Retinal pigment epithelial cell (primary cell): Measurements from ENCODE around the gene RAB43.
"Not testable (repeated sequence)": the region's sequence is repeated elsewhere in the genome, so short reads cannot be mapped to it uniquely, and the experiment has no call there.

Source experiments
- DNase-seq: peaks from one replicate; pipeline ENCODE4 v3.0.0-alpha.2; 2010; ENCODE audit warnings: low read depth
- H3K4me3 ChIP-seq: 2 replicates; pipeline ENCODE4 v1.5.1; 2011; ENCODE audit warnings: mild to moderate bottlenecking, low read length, control low read depth, moderate library complexity
- TF ChIP-seq, protein P1 (sequence below): conservative IDR thresholded peaks from 2 replicates; pipeline ENCODE4 v1.5.1; 2011; ENCODE audit warnings: low read depth, low read length, control low read depth, inconsistent platforms

RAB43 gene

GRCh38 chr3:129101370-129102138 lies 20.1 kb downstream of the RAB43 start:
- DNase-seq, result no peak
- H3K4me3 ChIP-seq, result no peak overlapping the region
- TF ChIP-seq, protein P1, sequence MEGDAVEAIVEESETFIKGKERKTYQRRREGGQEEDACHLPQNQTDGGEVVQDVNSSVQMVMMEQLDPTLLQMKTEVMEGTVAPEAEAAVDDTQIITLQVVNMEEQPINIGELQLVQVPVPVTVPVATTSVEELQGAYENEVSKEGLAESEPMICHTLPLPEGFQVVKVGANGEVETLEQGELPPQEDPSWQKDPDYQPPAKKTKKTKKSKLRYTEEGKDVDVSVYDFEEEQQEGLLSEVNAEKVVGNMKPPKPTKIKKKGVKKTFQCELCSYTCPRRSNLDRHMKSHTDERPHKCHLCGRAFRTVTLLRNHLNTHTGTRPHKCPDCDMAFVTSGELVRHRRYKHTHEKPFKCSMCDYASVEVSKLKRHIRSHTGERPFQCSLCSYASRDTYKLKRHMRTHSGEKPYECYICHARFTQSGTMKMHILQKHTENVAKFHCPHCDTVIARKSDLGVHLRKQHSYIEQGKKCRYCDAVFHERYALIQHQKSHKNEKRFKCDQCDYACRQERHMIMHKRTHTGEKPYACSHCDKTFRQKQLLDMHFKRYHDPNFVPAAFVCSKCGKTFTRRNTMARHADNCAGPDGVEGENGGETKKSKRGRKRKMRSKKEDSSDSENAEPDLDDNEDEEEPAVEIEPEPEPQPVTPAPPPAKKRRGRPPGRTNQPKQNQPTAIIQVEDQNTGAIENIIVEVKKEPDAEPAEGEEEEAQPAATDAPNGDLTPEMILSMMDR, result no peak

DNA sequence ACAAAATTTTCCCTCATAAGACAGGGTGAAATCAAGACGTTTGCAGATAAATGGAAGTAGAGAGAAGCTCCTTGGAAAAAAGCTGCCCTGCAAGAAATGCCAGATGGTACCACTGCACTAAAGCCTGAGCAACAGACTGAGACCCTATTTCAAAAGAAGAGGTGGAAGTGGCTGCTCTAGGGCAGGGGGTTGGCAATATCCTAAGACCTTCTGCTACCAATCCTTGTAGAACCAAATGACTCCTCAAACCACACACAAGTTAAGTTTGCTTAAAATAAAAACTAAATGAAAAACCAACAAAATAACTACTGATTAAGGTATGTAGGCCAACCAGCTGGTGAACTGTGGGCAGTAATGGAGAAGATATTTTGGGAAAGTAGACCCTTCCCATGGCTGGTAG lies 21.3 kb downstream of the RAB43 start:
- DNase-seq, result no peak
- no peak overlapping the region for H3K4me3 ChIP-seq
- TF ChIP-seq, protein P1, result no peak

DNA sequence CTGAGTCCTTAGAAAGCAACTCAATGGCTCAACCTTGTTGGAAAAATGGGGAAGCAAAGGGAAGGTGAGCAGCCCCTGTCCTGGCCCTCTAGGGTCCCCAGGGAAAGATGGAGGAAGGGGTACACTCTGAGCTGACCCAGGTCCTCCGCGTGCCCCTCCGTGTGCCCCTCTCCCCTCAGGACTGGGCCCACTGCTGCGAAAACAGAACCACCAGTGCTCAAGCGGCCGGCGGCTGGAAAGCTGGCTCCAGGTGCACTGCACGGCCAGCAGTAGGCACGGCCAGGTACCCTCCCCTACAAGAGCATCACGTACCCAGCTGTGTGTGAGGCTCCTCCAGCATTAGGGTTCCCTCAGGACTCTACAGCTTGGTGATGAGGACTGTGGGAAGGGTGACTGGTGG lies 26.3 kb downstream of the RAB43 start:
- TF ChIP-seq, protein P1, result no peak
- DNase-seq, result no peak
- H3K4me3 ChIP-seq, result no peak overlapping the region

GRCh38 chr3:129088312-129088711 lies 33.3 kb downstream of the RAB43 start:
- H3K4me3 ChIP-seq, DNase-seq: not testable (repeated sequence)

DNA sequence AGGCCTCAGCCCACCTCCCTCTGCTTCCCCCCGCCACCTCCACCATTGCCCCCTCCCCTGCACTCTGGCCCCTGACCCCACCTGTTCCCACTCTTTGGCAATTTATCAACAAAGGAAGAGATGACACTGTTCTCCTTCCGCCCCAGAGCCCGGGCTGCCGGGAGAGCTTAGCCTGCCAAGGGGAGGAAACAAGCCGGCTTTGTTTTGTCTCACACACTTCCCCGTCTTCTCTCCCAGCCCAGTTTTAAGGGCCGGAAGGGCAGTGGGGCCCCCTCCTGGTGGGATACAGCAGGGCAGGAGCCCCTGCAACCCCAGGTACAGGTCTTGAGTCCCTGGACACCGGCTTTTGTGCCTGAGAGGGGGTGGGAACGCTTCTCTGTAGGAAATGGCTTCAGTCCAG lies 33.7 kb downstream of the RAB43 start:
- DNase-seq, result peak; percentile 6
- H3K4me3 ChIP-seq, result not testable (repeated sequence)

GRCh38 chr3:129087138-129087702 lies 34.4 kb downstream of the RAB43 start:
- no peak for DNase-seq
- TF ChIP-seq, protein P1, result no peak
- no peak overlapping the region for H3K4me3 ChIP-seq

GRCh38 chr3:129085818-129086217 lies 35.8 kb downstream of the RAB43 start:
- no peak for DNase-seq
- H3K4me3 ChIP-seq, result no peak overlapping the region
- TF ChIP-seq, protein P1, result no peak

GRCh38 chr3:129085165-129085715 lies 36.4 kb downstream of the RAB43 start:
- no peak for DNase-seq
- TF ChIP-seq, protein P1, result no peak
- H3K4me3 ChIP-seq, result no peak overlapping the region
